Right lobe of liver (tissue), 4 donors: ENCODE results near the gene NDST4.
A peak's percentile ranks its signal among the peaks of the same experiment; 100 is the strongest.

Experiments
- POLR2A ChIP-seq: fragments of 450-650 bp; IDR thresholded peaks from one replicate; pipeline ENCODE4 v1.6.1; 2017; ENCODE audit warnings: antibody characterized with exemption, mild to moderate bottlenecking
- TF ChIP-seq, protein P1 (sequence below), 4 donors: fragments of 200-600 bp in 3 of 4; fragments of 450-650 bp in 1 of 4; IDR thresholded peaks; one replicate each; pipeline versions ENCODE4 v1.5.1 to v1.8.0; 2016 to 2022; ENCODE audit warnings: antibody characterized with exemption in 4 of 4, mild to moderate bottlenecking in 2 of 4
- donor health status: DM: no; HTN: no; CAD: no.
- donor health status: DM: no; HTN: no; CAD: no.
- donor health status: DM: no; HTN: yes; CAD: no.

DNA sequence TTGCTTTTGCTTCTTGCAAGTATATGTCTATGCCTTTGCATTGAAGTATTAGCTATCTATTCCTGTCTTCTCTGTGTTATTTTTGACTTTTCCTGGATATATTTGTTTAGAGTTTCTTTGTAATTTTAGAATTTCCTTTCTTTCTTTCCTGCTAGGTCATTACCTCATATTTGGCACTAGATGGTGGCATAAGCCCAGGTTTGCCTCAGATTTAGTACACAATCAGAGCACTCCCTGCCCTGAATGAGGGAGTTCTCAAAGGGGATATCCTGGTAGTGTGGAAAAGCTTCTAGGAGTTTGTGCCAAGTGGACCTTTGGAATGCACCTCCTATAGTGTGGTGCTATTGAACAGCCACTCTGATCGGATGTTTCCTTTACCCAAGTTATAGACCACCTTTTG lies 333.2 kb downstream of the NDST4 start:
- TF ChIP-seq, protein P1, sequence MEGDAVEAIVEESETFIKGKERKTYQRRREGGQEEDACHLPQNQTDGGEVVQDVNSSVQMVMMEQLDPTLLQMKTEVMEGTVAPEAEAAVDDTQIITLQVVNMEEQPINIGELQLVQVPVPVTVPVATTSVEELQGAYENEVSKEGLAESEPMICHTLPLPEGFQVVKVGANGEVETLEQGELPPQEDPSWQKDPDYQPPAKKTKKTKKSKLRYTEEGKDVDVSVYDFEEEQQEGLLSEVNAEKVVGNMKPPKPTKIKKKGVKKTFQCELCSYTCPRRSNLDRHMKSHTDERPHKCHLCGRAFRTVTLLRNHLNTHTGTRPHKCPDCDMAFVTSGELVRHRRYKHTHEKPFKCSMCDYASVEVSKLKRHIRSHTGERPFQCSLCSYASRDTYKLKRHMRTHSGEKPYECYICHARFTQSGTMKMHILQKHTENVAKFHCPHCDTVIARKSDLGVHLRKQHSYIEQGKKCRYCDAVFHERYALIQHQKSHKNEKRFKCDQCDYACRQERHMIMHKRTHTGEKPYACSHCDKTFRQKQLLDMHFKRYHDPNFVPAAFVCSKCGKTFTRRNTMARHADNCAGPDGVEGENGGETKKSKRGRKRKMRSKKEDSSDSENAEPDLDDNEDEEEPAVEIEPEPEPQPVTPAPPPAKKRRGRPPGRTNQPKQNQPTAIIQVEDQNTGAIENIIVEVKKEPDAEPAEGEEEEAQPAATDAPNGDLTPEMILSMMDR (IDR thresholded peaks at IDR 0.05) = peak in 1 of 4 donors; percentile 16
- TF ChIP-seq POLR2A = no peak
